ENCODE measurements around the gene THSD4. TPM values are rescaled to one million over a fixed set of nuclear protein-coding genes. Genes with fewer than 3 reads are reported as not detected.

THSD4 gene
- polyA plus RNA-seq, 1 experiment = 45.8 TPM

DNA sequence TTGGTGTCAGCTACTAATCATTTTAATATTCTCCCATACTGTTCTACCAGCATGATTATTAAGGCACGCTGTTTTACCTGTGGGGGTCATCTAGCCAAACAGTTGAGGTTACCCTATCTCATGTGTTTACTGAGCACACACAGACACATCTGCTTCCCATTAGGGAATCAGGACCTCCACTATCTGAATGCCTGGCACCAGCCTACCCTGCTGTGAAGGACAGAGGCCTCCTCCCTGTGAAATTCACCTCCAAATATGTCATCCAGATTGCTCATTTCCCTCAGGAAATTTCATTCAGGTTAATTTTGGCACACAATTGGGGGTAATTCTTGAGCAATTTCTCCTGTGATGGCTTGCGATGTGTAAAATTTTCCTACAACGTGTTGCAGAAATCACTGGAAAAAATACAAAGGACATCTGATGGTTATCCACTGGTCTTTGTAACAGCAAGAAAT, 539.5 kb downstream of the THSD4 start:
- ChIA-PET CTCF (no interaction called here), POLR2A (no interaction called here)
- H3K27me3 ChIP-seq (ENCODE audit: control insufficient read depth, insufficient read depth, low read length) = no peaks in the 10 kb centered on the region
- H3K27ac ChIP-seq (ENCODE audit: low read depth, low read length) = no peak overlapping the region
- no peaks in the 10 kb centered on the region for H3K9me3 ChIP-seq (ENCODE audit: control insufficient read depth, insufficient read depth, low read length)
- no peak for TF ChIP-seq CTCF (IDR thresholded peaks at IDR 0.05; ENCODE audit: low read depth, low read length)
- H3K4me3 ChIP-seq (ENCODE audit: low read depth, low read length) = no peak overlapping the region
- no peak for DNase-seq (ENCODE audit: low read depth, low spot score)

DNA sequence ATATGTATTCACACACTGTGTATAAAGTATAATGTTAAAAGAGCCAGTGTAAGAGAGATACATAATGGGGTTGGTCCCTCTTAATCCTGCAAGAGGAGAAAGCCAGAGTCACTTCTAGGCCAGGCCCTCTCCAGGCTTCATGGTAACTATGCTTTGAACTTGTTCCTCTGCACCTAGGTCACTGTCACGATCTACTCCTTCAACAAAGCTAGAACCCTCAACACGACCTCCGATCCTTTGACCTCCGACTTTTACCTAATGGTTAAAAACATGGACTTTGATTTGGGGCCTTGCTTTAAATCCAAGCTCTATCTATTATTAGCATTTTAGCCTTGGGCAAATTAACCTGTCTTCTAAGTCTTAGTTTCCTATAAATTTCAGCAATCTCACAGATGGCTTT, 541.2 kb downstream of the THSD4 start:
- TF ChIP-seq CTCF (IDR thresholded peaks at IDR 0.05; ENCODE audit: low read depth, low read length) = no peak
- Histone ChIP-seq H3K27me3 (ENCODE audit: control insufficient read depth, insufficient read depth, low read length) (no peaks in the 10 kb centered on the region), H3K27ac (ENCODE audit: low read depth, low read length) (no peak overlapping the region), H3K9me3 (ENCODE audit: control insufficient read depth, insufficient read depth, low read length) (no peaks in the 10 kb centered on the region), H3K4me3 (ENCODE audit: low read depth, low read length) (no peak overlapping the region)
- no peak for DNase-seq (ENCODE audit: low read depth, low spot score)
- ChIA-PET POLR2A (no interaction called here), CTCF (no interaction called here)

GRCh38 chr15:71657141-71657540, 541.9 kb downstream of the THSD4 start:
- no peaks in the 10 kb centered on the region for H3K27me3 ChIP-seq (ENCODE audit: control insufficient read depth, insufficient read depth, low read length)
- POLR2A ChIA-PET = no interaction called here
- DNase-seq (ENCODE audit: low read depth, low spot score) = no peak
- TF ChIP-seq CTCF (IDR thresholded peaks at IDR 0.05; ENCODE audit: low read depth, low read length) = no peak
- no peak overlapping the region for H3K4me3 ChIP-seq (ENCODE audit: low read depth, low read length)
- H3K9me3 ChIP-seq (ENCODE audit: control insufficient read depth, insufficient read depth, low read length) = no peaks in the 10 kb centered on the region
- no peak overlapping the region for H3K27ac ChIP-seq (ENCODE audit: low read depth, low read length)
- CTCF ChIA-PET = no interaction called here

DNA sequence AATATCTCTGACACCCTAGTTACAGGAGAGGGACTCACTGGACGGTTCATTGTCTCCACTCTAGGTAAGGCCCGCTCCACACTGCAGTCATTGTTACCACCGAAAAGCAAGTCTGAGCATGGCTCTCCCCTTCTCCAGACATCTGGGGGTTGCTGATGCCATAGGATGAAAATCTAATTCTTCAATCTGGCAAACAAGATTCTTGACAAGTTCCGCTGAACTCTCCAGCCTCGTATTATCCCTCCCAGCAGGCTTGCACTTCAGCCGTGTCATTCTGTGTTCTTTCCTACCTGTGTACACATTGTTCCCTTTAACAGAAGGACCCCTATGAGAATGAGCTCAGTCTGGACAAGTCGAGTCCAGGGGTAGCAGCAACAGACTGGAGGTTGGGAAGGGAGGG, 542.8 kb downstream of the THSD4 start:
- DNase-seq (ENCODE audit: low read depth, low spot score) = no peak
- POLR2A ChIA-PET = no interaction called here
- TF ChIP-seq CTCF (IDR thresholded peaks at IDR 0.05; ENCODE audit: low read depth, low read length) = no peak

GRCh38 chr15:71658827-71659729, 543.8 kb downstream of the THSD4 start:
- no peak for DNase-seq (ENCODE audit: low read depth, low spot score)
- POLR2A ChIA-PET = no interaction called here
- TF ChIP-seq CTCF (IDR thresholded peaks at IDR 0.05; ENCODE audit: low read depth, low read length) = no peak
- no peak overlapping the region for H3K27ac ChIP-seq (ENCODE audit: low read depth, low read length)
- no peaks in the 10 kb centered on the region for H3K9me3 ChIP-seq (ENCODE audit: control insufficient read depth, insufficient read depth, low read length)
- no peaks in the 10 kb centered on the region for H3K27me3 ChIP-seq (ENCODE audit: control insufficient read depth, insufficient read depth, low read length)
- CTCF ChIA-PET = no interaction called here
- no peak overlapping the region for H3K4me3 ChIP-seq (ENCODE audit: low read depth, low read length)

More for the DNA sequence above, 542.8 kb downstream of the THSD4 start:
- no peak overlapping the region for H3K27ac ChIP-seq (ENCODE audit: low read depth, low read length)
- H3K4me3 ChIP-seq (ENCODE audit: low read depth, low read length) = no peak overlapping the region
- CTCF ChIA-PET = no interaction called here
- no peaks in the 10 kb centered on the region for H3K9me3 ChIP-seq (ENCODE audit: control insufficient read depth, insufficient read depth, low read length)
- no peaks in the 10 kb centered on the region for H3K27me3 ChIP-seq (ENCODE audit: control insufficient read depth, insufficient read depth, low read length)

All from AG04450 (cell line).